Measurements from ENCODE around the gene ELFN2.
A peak's percentile ranks its signal among the peaks of the same experiment; 100 is the strongest.

Gene ELFN2

DNA sequence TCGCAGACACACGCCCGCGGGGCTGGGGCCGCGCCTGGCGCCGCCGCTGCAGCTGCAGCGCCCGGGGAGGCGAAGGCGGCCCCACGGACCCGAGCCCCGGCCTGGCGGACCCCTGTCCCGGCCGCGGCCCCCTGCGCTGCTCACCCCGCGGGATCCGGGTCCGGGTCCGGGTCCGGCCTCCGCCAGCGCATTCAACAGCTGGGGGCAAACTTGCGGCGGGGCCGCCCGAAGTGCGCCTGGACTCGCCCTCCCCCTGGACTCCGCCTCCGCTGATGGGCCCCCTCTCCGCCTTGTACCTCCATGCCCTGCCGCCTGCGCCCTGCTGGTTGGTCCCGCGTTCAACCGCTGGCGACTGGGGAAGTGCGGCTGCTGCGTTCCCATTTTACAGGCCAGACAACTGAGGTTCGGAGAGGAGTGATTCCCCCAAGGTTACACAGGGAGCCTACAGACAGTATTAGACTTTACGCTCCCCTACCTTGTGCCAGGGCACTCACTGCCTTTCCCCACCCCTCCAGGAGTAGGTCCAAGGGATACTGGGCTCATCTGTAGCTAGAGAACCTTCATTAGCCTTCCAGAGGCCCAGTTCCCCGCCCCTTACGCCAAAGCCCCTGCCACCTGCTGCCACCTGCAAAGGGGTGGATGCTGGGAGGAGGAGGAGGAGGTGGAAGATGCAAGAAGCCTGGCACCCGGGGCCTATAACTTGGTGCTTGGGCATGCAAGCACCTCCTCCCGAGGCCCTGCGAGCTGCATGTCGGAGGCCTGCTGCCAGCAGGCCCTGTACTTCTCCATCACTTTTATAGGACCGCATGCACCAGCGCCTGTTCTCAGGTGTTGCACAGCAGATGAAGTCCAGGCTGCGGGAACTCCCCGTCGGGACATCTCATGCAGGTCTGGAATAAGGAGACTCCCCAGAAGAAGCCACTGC is 694 bp upstream of the ELFN2 start:
- DNase-seq: no peak
- H3K27me3 ChIP-seq (ENCODE audit: insufficient read depth, low read length, poor library complexity): peaks cover 26% of the 10 kb centered on the region
- H3K79me2 ChIP-seq (ENCODE audit: control insufficient read depth, insufficient read depth, low read length): no peaks in the 10 kb centered on the region
- no peak overlapping the region for H2BK120ac ChIP-seq (ENCODE audit: low read depth, low read length)
- H3K4ac ChIP-seq (ENCODE audit: low read depth, low read length): no peak overlapping the region
- no CpG with 5 or more reads among the region's 59 CpGs for WGBS (ENCODE audit: extremely low coverage, insufficient coverage, low lambda C conversion rate)
- no peaks in the 10 kb centered on the region for H3K4me1 ChIP-seq (ENCODE audit: control insufficient read depth, low read depth, low read length)
- H2BK5ac ChIP-seq (ENCODE audit: low read length): no peak overlapping the region
- no peak overlapping the region for H3K9ac ChIP-seq (ENCODE audit: low read length)
- H3K4me2 ChIP-seq (ENCODE audit: low read length): no peak overlapping the region
- H4K5ac ChIP-seq (ENCODE audit: low read length): no peak overlapping the region
- no peak overlapping the region for H2AK5ac ChIP-seq (ENCODE audit: low read length)
- no peaks in the 10 kb centered on the region for H3K36me3 ChIP-seq (ENCODE audit: control insufficient read depth, insufficient read depth, low read length)
- H3K4me3 ChIP-seq (ENCODE audit: low read length): no peak overlapping the region
- H4K8ac ChIP-seq (ENCODE audit: low read depth, low read length): no peak overlapping the region
- H2BK15ac ChIP-seq (replicated peaks; ENCODE audit: low read depth): no peak overlapping the region
- peak overlapping the region; percentile 58 for H3K56ac ChIP-seq (ENCODE audit: low read length)
- no peak overlapping the region for H3K27ac ChIP-seq (ENCODE audit: low read depth, low read length)
- no peak overlapping the region for H3K18ac ChIP-seq (ENCODE audit: low read length)
- no peaks in the 10 kb centered on the region for H3K79me1 ChIP-seq (ENCODE audit: low read length)
- H3K23ac ChIP-seq (ENCODE audit: low read length): no peak overlapping the region

DNA sequence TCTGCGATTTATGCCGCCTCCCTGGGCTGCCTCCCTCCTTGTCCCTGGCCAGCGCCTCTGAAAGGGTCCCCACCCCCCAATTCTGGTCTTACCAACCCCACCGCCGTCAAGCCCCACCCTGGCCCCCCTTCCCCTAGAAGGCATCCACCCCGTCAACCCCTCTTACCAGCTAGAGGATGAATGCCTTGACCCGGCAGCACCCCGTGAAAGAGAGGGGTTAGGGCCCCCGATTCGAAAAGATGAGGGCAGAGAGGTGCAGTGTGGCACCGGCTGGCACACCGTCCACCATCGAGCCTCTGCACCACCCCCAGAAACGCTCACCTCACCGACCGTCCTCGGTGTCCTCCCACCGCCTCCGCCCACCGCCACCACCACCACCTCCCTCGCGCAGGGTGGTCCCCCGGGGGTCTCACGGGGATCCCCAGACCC is 559 bp downstream of the ELFN2 start:
- Histone ChIP-seq H2BK120ac (ENCODE audit: low read depth, low read length) (no peak overlapping the region), H3K4me1 (ENCODE audit: control insufficient read depth, low read depth, low read length) (no peaks in the 10 kb centered on the region), H3K4me3 (ENCODE audit: low read length) (no peak overlapping the region), H3K56ac (ENCODE audit: low read length) (no peak overlapping the region), H3K9ac (ENCODE audit: low read length) (no peak overlapping the region), H3K4ac (ENCODE audit: low read depth, low read length) (no peak overlapping the region), H2AK5ac (ENCODE audit: low read length) (no peak overlapping the region), H4K8ac (ENCODE audit: low read depth, low read length) (no peak overlapping the region), H3K79me2 (ENCODE audit: control insufficient read depth, insufficient read depth, low read length) (no peaks in the 10 kb centered on the region), H3K23ac (ENCODE audit: low read length) (peak overlapping the region; percentile 84), H2BK15ac (replicated peaks; ENCODE audit: low read depth) (no peak overlapping the region), H3K27me3 (ENCODE audit: insufficient read depth, low read length, poor library complexity) (peaks cover 26% of the 10 kb centered on the region), H2BK5ac (ENCODE audit: low read length) (no peak overlapping the region), H3K36me3 (ENCODE audit: control insufficient read depth, insufficient read depth, low read length) (no peaks in the 10 kb centered on the region), H3K27ac (ENCODE audit: low read depth, low read length) (no peak overlapping the region), H3K18ac (ENCODE audit: low read length) (no peak overlapping the region), H3K4me2 (ENCODE audit: low read length) (no peak overlapping the region), H4K5ac (ENCODE audit: low read length) (no peak overlapping the region), H3K79me1 (ENCODE audit: low read length) (no peaks in the 10 kb centered on the region)
- WGBS (ENCODE audit: extremely low coverage, insufficient coverage, low lambda C conversion rate): no CpG with 5 or more reads among the region's 24 CpGs
- DNase-seq: no peak

DNA sequence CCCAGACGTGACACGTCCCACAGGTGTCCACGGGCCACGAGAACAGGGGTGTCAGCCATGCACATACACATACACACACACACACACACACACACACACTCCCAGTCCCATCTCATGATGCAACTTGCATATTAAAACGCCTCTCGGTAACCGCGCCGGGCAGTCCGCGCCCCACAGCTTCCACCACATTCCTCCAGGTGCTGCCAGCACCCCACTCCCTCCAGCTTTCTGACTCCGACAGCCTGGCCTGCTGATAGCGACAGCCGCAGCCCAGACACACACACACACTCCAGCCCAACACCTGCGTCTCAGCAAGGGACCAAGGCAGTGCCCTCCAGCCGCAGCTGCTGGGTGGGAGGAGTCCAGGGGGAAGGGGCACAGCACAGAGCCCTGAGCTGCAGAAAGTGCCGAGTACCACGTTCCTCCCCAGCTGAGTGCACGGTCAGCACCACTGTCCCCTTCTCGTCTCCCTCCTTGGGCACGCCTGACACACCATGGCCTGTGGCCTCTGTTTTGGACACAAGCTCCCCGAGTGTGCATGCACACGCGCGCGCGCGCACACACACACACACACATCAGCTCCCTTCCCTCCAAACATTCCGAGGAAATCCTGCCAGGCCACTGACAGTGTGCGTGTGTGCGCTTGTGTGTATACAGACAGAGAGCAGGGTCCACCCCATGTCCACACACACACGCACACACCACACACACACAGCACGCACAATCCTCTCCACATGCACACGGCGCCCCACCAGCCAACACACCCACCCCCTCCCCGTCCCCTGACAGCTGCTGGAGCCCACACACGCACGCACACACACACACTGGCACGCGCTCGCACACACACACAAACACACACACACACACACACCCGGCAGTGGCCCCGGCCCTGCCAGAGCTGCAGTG is 1.2 kb downstream of the ELFN2 start:
- Histone ChIP-seq H3K18ac (ENCODE audit: low read length) (no peak overlapping the region), H2BK15ac (replicated peaks; ENCODE audit: low read depth) (no peak overlapping the region)
- no CpG with 5 or more reads among the region's 43 CpGs for WGBS (ENCODE audit: extremely low coverage, insufficient coverage, low lambda C conversion rate)

DNA sequence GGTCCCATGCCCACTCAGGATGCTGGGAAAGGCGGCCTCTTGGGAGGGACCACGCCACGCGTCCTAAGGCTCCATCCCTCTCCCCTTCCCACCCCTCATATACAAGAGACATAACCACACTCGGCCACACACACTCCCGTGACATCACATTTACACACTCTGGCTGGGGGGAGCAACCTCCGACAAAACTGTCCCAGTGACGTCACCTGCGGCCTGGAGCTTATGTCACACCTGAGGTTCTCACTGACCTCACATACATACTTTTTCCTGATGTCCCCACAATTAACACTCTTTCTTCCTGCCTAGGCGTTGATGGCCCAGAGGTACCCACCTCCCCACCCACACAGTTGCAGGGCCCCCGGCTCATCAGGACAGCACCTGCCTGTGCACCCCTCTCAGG is 1.9 kb downstream of the ELFN2 start:
- H3K36me3 ChIP-seq (ENCODE audit: control insufficient read depth, insufficient read depth, low read length): no peaks in the 10 kb centered on the region
- no peak overlapping the region for H3K56ac ChIP-seq (ENCODE audit: low read length)
- no peak overlapping the region for H4K8ac ChIP-seq (ENCODE audit: low read depth, low read length)
- H2BK120ac ChIP-seq (ENCODE audit: low read depth, low read length): no peak overlapping the region
- no peaks in the 10 kb centered on the region for H3K4me1 ChIP-seq (ENCODE audit: control insufficient read depth, low read depth, low read length)
- H3K4me3 ChIP-seq (ENCODE audit: low read length): no peak overlapping the region
- no peak overlapping the region for H4K5ac ChIP-seq (ENCODE audit: low read length)
- H3K79me1 ChIP-seq (ENCODE audit: low read length): no peaks in the 10 kb centered on the region
- no CpG with 5 or more reads among the region's 11 CpGs for WGBS (ENCODE audit: extremely low coverage, insufficient coverage, low lambda C conversion rate)
- H3K4ac ChIP-seq (ENCODE audit: low read depth, low read length): no peak overlapping the region
- H3K27ac ChIP-seq (ENCODE audit: low read depth, low read length): no peak overlapping the region
- no peak overlapping the region for H3K9ac ChIP-seq (ENCODE audit: low read length)
- H3K18ac ChIP-seq (ENCODE audit: low read length): no peak overlapping the region
- no peak overlapping the region for H2BK5ac ChIP-seq (ENCODE audit: low read length)
- H3K27me3 ChIP-seq (ENCODE audit: insufficient read depth, low read length, poor library complexity): peaks cover 32% of the 10 kb centered on the region
- no peak overlapping the region for H2AK5ac ChIP-seq (ENCODE audit: low read length)
- no peak overlapping the region for H3K23ac ChIP-seq (ENCODE audit: low read length)
- no peaks in the 10 kb centered on the region for H3K79me2 ChIP-seq (ENCODE audit: control insufficient read depth, insufficient read depth, low read length)
- H2BK15ac ChIP-seq (replicated peaks; ENCODE audit: low read depth): no peak overlapping the region
- no peak for DNase-seq
- H3K4me2 ChIP-seq (ENCODE audit: low read length): no peak overlapping the region

More for the DNA sequence above, 1.2 kb downstream of the ELFN2 start:
- Histone ChIP-seq H3K4me3 (ENCODE audit: low read length) (no peak overlapping the region), H3K4me1 (ENCODE audit: control insufficient read depth, low read depth, low read length) (no peaks in the 10 kb centered on the region), H3K4ac (ENCODE audit: low read depth, low read length) (no peak overlapping the region), H2AK5ac (ENCODE audit: low read length) (no peak overlapping the region), H4K5ac (ENCODE audit: low read length) (no peak overlapping the region), H3K9ac (ENCODE audit: low read length) (no peak overlapping the region), H3K79me1 (ENCODE audit: low read length) (no peaks in the 10 kb centered on the region), H2BK5ac (ENCODE audit: low read length) (no peak overlapping the region), H3K27me3 (ENCODE audit: insufficient read depth, low read length, poor library complexity) (peaks cover 27% of the 10 kb centered on the region), H3K27ac (ENCODE audit: low read depth, low read length) (no peak overlapping the region), H3K56ac (ENCODE audit: low read length) (no peak overlapping the region), H2BK120ac (ENCODE audit: low read depth, low read length) (no peak overlapping the region), H4K8ac (ENCODE audit: low read depth, low read length) (no peak overlapping the region), H3K4me2 (ENCODE audit: low read length) (no peak overlapping the region), H3K79me2 (ENCODE audit: control insufficient read depth, insufficient read depth, low read length) (no peaks in the 10 kb centered on the region), H3K36me3 (ENCODE audit: control insufficient read depth, insufficient read depth, low read length) (no peaks in the 10 kb centered on the region), H3K23ac (ENCODE audit: low read length) (peak overlapping the region; percentile 84)
- peak; percentile 57 for DNase-seq

DNA sequence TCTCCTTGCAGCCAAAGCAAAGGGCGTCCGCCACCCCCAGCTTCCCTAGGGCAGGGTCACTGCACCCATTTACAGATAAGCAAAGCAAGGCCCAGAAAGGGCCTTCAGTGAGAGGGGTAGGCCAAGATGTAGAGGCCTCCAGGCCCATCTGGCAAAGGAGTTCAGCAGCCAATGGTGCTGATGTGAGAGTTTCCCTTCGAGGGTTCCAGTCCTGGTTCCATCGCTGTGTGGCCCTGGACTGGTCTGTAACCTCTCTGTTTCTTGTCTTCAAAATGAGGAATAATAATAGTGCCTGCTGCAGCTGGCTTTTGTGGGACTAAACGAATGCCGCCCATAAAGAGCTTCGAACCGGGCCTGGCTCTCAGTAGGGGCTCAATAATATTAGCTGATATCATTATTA is 4.0 kb downstream of the ELFN2 start:
- Histone ChIP-seq H2BK15ac (replicated peaks; ENCODE audit: low read depth) (no peak overlapping the region), H3K36me3 (ENCODE audit: control insufficient read depth, insufficient read depth, low read length) (no peaks in the 10 kb centered on the region), H3K27me3 (ENCODE audit: insufficient read depth, low read length, poor library complexity) (peaks cover 30% of the 10 kb centered on the region), H2AK5ac (ENCODE audit: low read length) (no peak overlapping the region), H3K27ac (ENCODE audit: low read depth, low read length) (no peak overlapping the region), H3K79me2 (ENCODE audit: control insufficient read depth, insufficient read depth, low read length) (no peaks in the 10 kb centered on the region), H3K4me3 (ENCODE audit: low read length) (no peak overlapping the region), H2BK5ac (ENCODE audit: low read length) (no peak overlapping the region), H3K18ac (ENCODE audit: low read length) (no peak overlapping the region), H2BK120ac (ENCODE audit: low read depth, low read length) (no peak overlapping the region), H3K79me1 (ENCODE audit: low read length) (no peaks in the 10 kb centered on the region), H3K9ac (ENCODE audit: low read length) (no peak overlapping the region), H3K23ac (ENCODE audit: low read length) (no peak overlapping the region), H3K4me2 (ENCODE audit: low read length) (no peak overlapping the region), H4K5ac (ENCODE audit: low read length) (no peak overlapping the region), H3K4me1 (ENCODE audit: control insufficient read depth, low read depth, low read length) (no peaks in the 10 kb centered on the region), H3K56ac (ENCODE audit: low read length) (no peak overlapping the region), H3K4ac (ENCODE audit: low read depth, low read length) (no peak overlapping the region), H4K8ac (ENCODE audit: low read depth, low read length) (no peak overlapping the region)
- DNase-seq: no peak
- no CpG with 5 or more reads among the region's 8 CpGs for whole genome bisulfite sequencing (ENCODE audit: extremely low coverage, insufficient coverage, low lambda C conversion rate)
